Measurements from ENCODE around the gene SLC25A34. TPM values are rescaled to one million over a fixed set of nuclear protein-coding genes. Genes with fewer than 3 reads are reported as not detected.

Gene SLC25A34
- total RNA-seq, 1 donor from 2014 or later, result 0.90 TPM

GRCh38 chr1:15771836-15772515 lies 35.9 kb downstream of the SLC25A34 start:
- no peaks in the 10 kb centered on the region for H3K9me3 Mint-ChIP-seq (ENCODE audit: low read depth)
- H3K36me3 Mint-ChIP-seq (ENCODE audit: low read depth), result peaks cover 35% of the 10 kb centered on the region
- TF ChIP-seq CTCF (IDR thresholded peaks at IDR 0.05), result no peak
- H3K27me3 Mint-ChIP-seq (ENCODE audit: low read depth), result no peaks in the 10 kb centered on the region
- peak overlapping the region; percentile 41 for H3K27ac Mint-ChIP-seq (ENCODE audit: unreplicated experiment)
- H3K4me3 Mint-ChIP-seq (ENCODE audit: unreplicated experiment), result no peak overlapping the region
- DNase-seq (ENCODE audit: low spot score), result no peak
- peaks cover 8% of the 10 kb centered on the region for H3K4me1 Mint-ChIP-seq (ENCODE audit: low read depth)

- Mint-ChIP-seq H3K27ac (ENCODE audit: unreplicated experiment) (peak overlapping the region; percentile 70), H3K36me3 (ENCODE audit: low read depth) (peaks cover 51% of the 10 kb centered on the region), H3K27me3 (ENCODE audit: low read depth) (no peaks in the 10 kb centered on the region), H3K4me3 (ENCODE audit: unreplicated experiment) (no peak overlapping the region), H3K9me3 (ENCODE audit: low read depth) (no peaks in the 10 kb centered on the region), H3K4me1 (ENCODE audit: low read depth) (peaks cover 5% of the 10 kb centered on the region)
- DNase-seq (ENCODE audit: low spot score), result no peak
- TF ChIP-seq CTCF (IDR thresholded peaks at IDR 0.05), result no peak
These were observed 39.6 kb downstream of the SLC25A34 start for GRCh38 chr1:15775706-15776105.

GRCh38 chr1:15777909-15778707 lies 42.0 kb downstream of the SLC25A34 start:
- H3K4me1 Mint-ChIP-seq (ENCODE audit: low read depth), result peaks cover 3% of the 10 kb centered on the region
- H3K9me3 Mint-ChIP-seq (ENCODE audit: low read depth), result no peaks in the 10 kb centered on the region
- no peak overlapping the region for H3K4me3 Mint-ChIP-seq (ENCODE audit: unreplicated experiment)
- H3K27me3 Mint-ChIP-seq (ENCODE audit: low read depth), result no peaks in the 10 kb centered on the region
- peak overlapping the region; percentile 63 for H3K27ac Mint-ChIP-seq (ENCODE audit: unreplicated experiment)
- no peak for TF ChIP-seq CTCF (IDR thresholded peaks at IDR 0.05)
- no peak for DNase-seq (ENCODE audit: low spot score)
- H3K36me3 Mint-ChIP-seq (ENCODE audit: low read depth), result peaks cover 44% of the 10 kb centered on the region

- H3K4me3 Mint-ChIP-seq (ENCODE audit: unreplicated experiment), result no peak overlapping the region
- H3K27ac Mint-ChIP-seq (ENCODE audit: unreplicated experiment), result peak overlapping the region; percentile 87
- peaks cover 19% of the 10 kb centered on the region for H3K36me3 Mint-ChIP-seq (ENCODE audit: low read depth)
- TF ChIP-seq CTCF (IDR thresholded peaks at IDR 0.05), result no peak
- no peaks in the 10 kb centered on the region for H3K27me3 Mint-ChIP-seq (ENCODE audit: low read depth)
- peaks cover 38% of the 10 kb centered on the region for H3K4me1 Mint-ChIP-seq (ENCODE audit: low read depth)
- DNase-seq (ENCODE audit: low spot score), result no peak
- H3K9me3 Mint-ChIP-seq (ENCODE audit: low read depth), result no peaks in the 10 kb centered on the region
These were observed 49.6 kb downstream of the SLC25A34 start for GRCh38 chr1:15785683-15786082.

GRCh38 chr1:15786581-15786980 lies 50.5 kb downstream of the SLC25A34 start:
- Mint-ChIP-seq H3K36me3 (ENCODE audit: low read depth) (peaks cover 15% of the 10 kb centered on the region), H3K27ac (ENCODE audit: unreplicated experiment) (peak overlapping the region; percentile 87), H3K27me3 (ENCODE audit: low read depth) (no peaks in the 10 kb centered on the region), H3K4me3 (ENCODE audit: unreplicated experiment) (no peak overlapping the region), H3K9me3 (ENCODE audit: low read depth) (no peaks in the 10 kb centered on the region), H3K4me1 (ENCODE audit: low read depth) (peaks cover 38% of the 10 kb centered on the region)
- TF ChIP-seq CTCF (IDR thresholded peaks at IDR 0.05), result no peak
- no peak for DNase-seq (ENCODE audit: low spot score)
